Spleen (tissue), 11 donors: ENCODE measurements around the gene PIGN. TPM values are rescaled to one million over a fixed set of nuclear protein-coding genes. Genes with fewer than 3 reads are reported as not detected.

ENCODE experiments used
- DNase-seq: peaks from one replicate; pipeline ENCODE4 v3.0.0-alpha.2; 2020
- H3K27ac ChIP-seq, 8 donors: fragments of 200-600 bp; sonication (generic) in 7 of 8; 1 replicate in 4 of 8; 2 replicates in 4 of 8; pipeline versions ENCODE4 v1.5.0 to v1.8.0; 2016 to 2021; ENCODE audit warnings: inconsistent platforms in 4 of 8, mild to moderate bottlenecking in 4 of 8, moderate library complexity in 1 of 8
- H3K27me3 ChIP-seq, 7 donors: fragments of 200-600 bp; sonication (generic) in 6 of 7; replicated peaks in 1 of 7; 1 replicate in 4 of 7; 2 replicates in 3 of 7; pipeline versions ENCODE4 v1.5.0 to v1.8.0; 2016 to 2021; ENCODE audit warnings: inconsistent platforms in 3 of 7, mild to moderate bottlenecking in 1 of 7
- H3K36me3 ChIP-seq, 6 donors: fragments of 200-600 bp; sonication (generic) in 5 of 6; 1 replicate in 4 of 6; 2 replicates in 2 of 6; pipeline versions ENCODE4 v1.5.0 to v1.8.0; 2016 to 2021; ENCODE audit warnings: inconsistent platforms in 2 of 6
- H3K4me1 ChIP-seq, 6 donors: fragments of 200-600 bp; sonication (generic) in 5 of 6; 1 replicate in 3 of 6; 2 replicates in 3 of 6; pipeline versions ENCODE4 v1.5.0 to v1.8.0; 2016 to 2021; ENCODE audit warnings: inconsistent platforms in 3 of 6
- H3K4me3 ChIP-seq, 8 donors: fragments of 200-600 bp; sonication (generic) in 7 of 8; 1 replicate in 4 of 8; 2 replicates in 4 of 8; pipeline versions ENCODE4 v1.5.0 to v1.8.0; 2016 to 2021; ENCODE audit warnings: inconsistent platforms in 4 of 8, mild to moderate bottlenecking in 4 of 8, moderate library complexity in 2 of 8
- H3K9me3 ChIP-seq, 8 donors: fragments of 200-600 bp; sonication (generic) in 7 of 8; 1 replicate in 4 of 8; 2 replicates in 4 of 8; pipeline versions ENCODE4 v1.5.0 to v1.8.0; 2016 to 2021; ENCODE audit warnings: inconsistent platforms in 4 of 8
- POLR2A ChIP-seq, 3 donors: fragments of 450-650 bp; IDR thresholded peaks; one replicate each; pipeline ENCODE4 v1.5.1; 2017; ENCODE audit warnings: antibody characterized with exemption in 3 of 3, mild to moderate bottlenecking in 1 of 3
- POLR2AphosphoS5 ChIP-seq, 3 donors: sonication (generic); formaldehyde crosslinking; IDR thresholded peaks; one replicate each; pipeline ENCODE4 v1.5.1; 2017; ENCODE audit warnings: antibody characterized with exemption in 3 of 3
- WGBS, 5 donors: extraction: QIAGEN DNeasy Blood & Tissue Kit in 3 of 5; methylation state at CpG; one replicate each; pipeline versions ENCODE4 v1.1.5 to v1.1.7; 2013 to 2018; 5-methylcytosine and 5-hydroxymethylcytosine counted together
- intact Hi-C: fragments of 100-400 bp; cut with DNase I; formaldehyde crosslinking; loops from one replicate; pipeline ENCODE4 v1.15.0; 2023; ENCODE audit warnings: low total_unique reads
- polyA plus RNA-seq, 3 donors: library from polyadenylated mRNA; stranded (reverse); fragments of 200-250 nt; gene quantifications; one replicate each; pipeline ENCODE4 v1.2.1, GENCODE V29; 2013
- total RNA-seq, 7 donors: library from RNA; depleted of rRNA in 3 of 7; stranded (reverse); fragments of >200 nt in 3 of 7; fragmentation: NEBNext Ultra II Directional in 4 of 7; extraction: Animal tissue kit (Norgen Biotek cat#: 25700) in 4 of 7; gene quantifications; one replicate each; pipeline versions ENCODE4 v1.1.0 to v1.2.1, GENCODE V29; 2016 to 2021
- TF ChIP-seq, protein P1 (sequence below), 11 experiments: fragments of 200-600 bp in 7 of 11; fragments of 450-650 bp in 4 of 11; sonication (generic) in 4 of 11; IDR thresholded peaks in 8 of 11; conservative IDR thresholded peaks in 3 of 11; 1 replicate in 7 of 11; 2 replicates in 4 of 11; pipeline versions ENCODE4 v1.4.0 to v1.8.0; 2016 to 2021; ENCODE audit warnings: antibody characterized with exemption in 11 of 11, inconsistent platforms in 4 of 11, mild to moderate bottlenecking in 1 of 11
- donor health status: healthy with polysubstance abuse.
- donor health status: DM: no; HTN: no; CAD: no; lungs with moderate emphysema.
- donor health status: DM: no; HTN: no; CAD: no.
- donor health status: Bipolar disorder and iron deficiency.
- donor health status: healthy.
- donor health status: DM: no; HTN: no; CAD: no.
- donor health status: DM: yes; HTN: yes; CAD: no.

Gene PIGN
- total and polyA plus RNA-seq, 10 donors: 4.0 to 41.4 (median 25.4) TPM

DNA sequence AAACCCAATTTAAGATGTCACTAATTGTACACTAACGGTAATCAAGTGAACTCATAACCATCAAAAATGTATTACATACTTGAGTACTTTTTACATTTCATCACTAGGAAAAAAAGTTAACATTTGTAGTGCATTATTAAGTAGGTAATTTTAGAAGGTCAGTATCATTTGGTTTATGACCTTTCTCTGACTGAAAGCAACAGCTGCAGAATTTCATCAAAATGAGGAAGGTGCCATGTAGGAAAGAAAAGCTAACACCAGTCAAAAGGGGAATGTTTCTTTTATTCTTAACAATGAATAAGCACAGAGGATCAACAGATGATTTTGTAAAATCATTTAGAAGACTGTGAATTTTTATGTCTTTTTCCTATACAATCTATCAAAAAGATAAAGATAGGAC lies 79.0 kb downstream of the PIGN start:
- Histone ChIP-seq H3K27me3 (no peaks in the 10 kb centered on the region), H3K9me3 (no peaks in the 10 kb centered on the region), H3K4me1 (no peaks in the 10 kb centered on the region), H3K27ac (no peak overlapping the region), H3K4me3 (no peak overlapping the region), H3K36me3 (peaks cover 0 to 26% (median 0%) of the 10 kb centered on the region in 6 donors)
- 78 to 89% (median 83%) methylated on average over 1 of the region's 1 CpG for WGBS, 5 donors
- intact Hi-C loops: no loop called here
- TF ChIP-seq, protein P1, sequence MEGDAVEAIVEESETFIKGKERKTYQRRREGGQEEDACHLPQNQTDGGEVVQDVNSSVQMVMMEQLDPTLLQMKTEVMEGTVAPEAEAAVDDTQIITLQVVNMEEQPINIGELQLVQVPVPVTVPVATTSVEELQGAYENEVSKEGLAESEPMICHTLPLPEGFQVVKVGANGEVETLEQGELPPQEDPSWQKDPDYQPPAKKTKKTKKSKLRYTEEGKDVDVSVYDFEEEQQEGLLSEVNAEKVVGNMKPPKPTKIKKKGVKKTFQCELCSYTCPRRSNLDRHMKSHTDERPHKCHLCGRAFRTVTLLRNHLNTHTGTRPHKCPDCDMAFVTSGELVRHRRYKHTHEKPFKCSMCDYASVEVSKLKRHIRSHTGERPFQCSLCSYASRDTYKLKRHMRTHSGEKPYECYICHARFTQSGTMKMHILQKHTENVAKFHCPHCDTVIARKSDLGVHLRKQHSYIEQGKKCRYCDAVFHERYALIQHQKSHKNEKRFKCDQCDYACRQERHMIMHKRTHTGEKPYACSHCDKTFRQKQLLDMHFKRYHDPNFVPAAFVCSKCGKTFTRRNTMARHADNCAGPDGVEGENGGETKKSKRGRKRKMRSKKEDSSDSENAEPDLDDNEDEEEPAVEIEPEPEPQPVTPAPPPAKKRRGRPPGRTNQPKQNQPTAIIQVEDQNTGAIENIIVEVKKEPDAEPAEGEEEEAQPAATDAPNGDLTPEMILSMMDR (IDR thresholded peaks at IDR 0.05 in 8 of 11, conservative IDR thresholded peaks at IDR 0.05 in 3 of 11): no peak
- TF ChIP-seq POLR2AphosphoS5 (IDR thresholded peaks at IDR 0.05) (no peak), POLR2A (IDR thresholded peaks at IDR 0.05) (no peak)
- no peak for DNase-seq

DNA sequence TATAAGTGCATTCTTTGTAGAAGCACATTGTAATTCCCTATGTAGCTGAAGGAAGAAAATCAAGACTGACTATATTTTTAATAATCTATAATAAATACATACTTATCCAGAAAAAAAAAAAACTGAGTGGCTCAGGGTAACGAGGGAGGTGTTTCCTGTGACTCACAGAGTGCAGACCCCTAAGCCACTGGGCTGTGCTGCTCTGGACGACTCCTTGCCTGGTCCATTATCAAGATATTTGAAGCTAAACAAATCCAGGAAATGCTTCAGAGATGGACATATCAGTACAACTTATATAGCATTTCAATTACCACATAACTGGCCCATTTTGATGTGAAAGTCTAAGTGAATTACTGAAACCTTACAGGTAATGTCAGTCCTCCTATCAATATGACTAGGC lies 80.6 kb downstream of the PIGN start:
- Histone ChIP-seq H3K4me1 (no peaks in the 10 kb centered on the region), H3K36me3 (peaks cover 0 to 40% (median 6%) of the 10 kb centered on the region in 6 donors), H3K27me3 (no peaks in the 10 kb centered on the region), H3K9me3 (no peaks in the 10 kb centered on the region), H3K27ac (no peak overlapping the region), H3K4me3 (no peak overlapping the region)
- intact Hi-C loops: no loop called here
- 72 to 82% (median 78%) methylated on average over 2 of the region's 2 CpGs for WGBS, 5 donors
- no peak for DNase-seq
- TF ChIP-seq, protein P1 (IDR thresholded peaks at IDR 0.05 in 8 of 11, conservative IDR thresholded peaks at IDR 0.05 in 3 of 11): no peak
- TF ChIP-seq POLR2AphosphoS5 (IDR thresholded peaks at IDR 0.05) (no peak), POLR2A (IDR thresholded peaks at IDR 0.05) (no peak)

DNA sequence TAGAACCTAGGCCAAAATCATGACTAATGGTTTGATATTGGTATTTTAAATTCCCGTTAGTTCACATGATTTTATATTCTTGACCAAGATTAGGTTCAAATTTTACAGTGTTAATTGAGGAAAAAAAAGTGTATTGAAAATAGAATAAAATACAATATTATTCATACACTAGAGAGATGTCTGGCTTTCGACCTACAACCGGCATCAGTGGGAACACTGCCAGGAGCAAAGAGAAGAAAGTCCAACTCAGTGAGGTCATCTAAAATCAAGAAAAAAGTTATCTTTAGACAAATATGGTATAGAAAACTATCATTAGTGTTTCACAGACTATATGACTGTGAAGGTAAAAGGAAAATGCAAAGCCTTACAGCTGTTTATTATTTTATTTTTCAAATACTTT lies 81.5 kb downstream of the PIGN start:
- TF ChIP-seq, protein P1 (IDR thresholded peaks at IDR 0.05 in 8 of 11, conservative IDR thresholded peaks at IDR 0.05 in 3 of 11): no peak
- TF ChIP-seq POLR2A (IDR thresholded peaks at IDR 0.05) (no peak), POLR2AphosphoS5 (IDR thresholded peaks at IDR 0.05) (no peak)
- H3K27me3 ChIP-seq: no peaks in the 10 kb centered on the region
- no peak overlapping the region for H3K27ac ChIP-seq
- no peak overlapping the region for H3K4me3 ChIP-seq
- no peaks in the 10 kb centered on the region for H3K4me1 ChIP-seq
- DNase-seq: no peak
- peaks cover 0 to under 1% (median 0%) of the 10 kb centered on the region in 8 donors for H3K9me3 ChIP-seq
- 87 to 96% (median 93%) methylated on average over 3 of the region's 3 CpGs for WGBS, 5 donors
- peaks cover 0 to 49% (median 13%) of the 10 kb centered on the region in 6 donors for H3K36me3 ChIP-seq
- intact Hi-C loops: no loop called here

DNA sequence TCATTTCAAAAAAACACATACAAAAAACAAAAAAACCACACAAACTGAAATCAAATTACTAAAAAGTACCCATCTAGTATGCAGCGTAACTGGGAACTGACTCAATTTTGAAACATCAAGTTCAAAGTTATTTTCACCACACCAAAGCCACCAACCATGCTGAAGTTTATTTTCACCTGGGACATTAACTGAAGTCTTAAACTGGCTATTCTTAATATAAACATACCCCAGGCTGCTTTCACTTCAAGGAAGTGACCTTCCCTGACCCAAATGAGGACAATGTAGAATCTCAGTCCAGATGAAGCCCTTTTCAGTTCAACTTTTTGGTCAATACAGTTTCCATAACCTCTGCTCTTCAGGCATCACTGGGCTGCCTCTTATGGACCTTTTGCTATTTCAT lies 84.6 kb downstream of the PIGN start:
- intact Hi-C loops: no loop called here
- Histone ChIP-seq H3K4me3 (no peak overlapping the region), H3K9me3 (peaks cover 0 to 13% (median 5%) of the 10 kb centered on the region in 8 donors), H3K27me3 (no peaks in the 10 kb centered on the region), H3K27ac (no peak overlapping the region), H3K36me3 (peaks cover 0 to 70% (median 29%) of the 10 kb centered on the region in 6 donors), H3K4me1 (no peaks in the 10 kb centered on the region)
- DNase-seq: no peak
- 55 to 77% (median 70%) methylated on average over 1 of the region's 1 CpG for WGBS, 5 donors
- TF ChIP-seq, protein P1 (IDR thresholded peaks at IDR 0.05 in 8 of 11, conservative IDR thresholded peaks at IDR 0.05 in 3 of 11): no peak
- no peak for TF ChIP-seq POLR2A (IDR thresholded peaks at IDR 0.05)
- no peak for TF ChIP-seq POLR2AphosphoS5 (IDR thresholded peaks at IDR 0.05)
